Astrocyte (in vitro differentiated cells and primary cell): ENCODE results near the gene DDX23. TPM values are rescaled to one million over a fixed set of nuclear protein-coding genes. Genes with fewer than 3 reads are reported as not detected.

Source experiments
- DNase-seq: peaks from one replicate; pipeline ENCODE4 v3.0.0-alpha.2; 2010; ENCODE audit warnings: low read depth
- FAIRE-seq: peaks from 2 replicates; lab custom pipeline; 2011; peaks lifted over from hg19 to GRCh38; lab: Jason Lieb, UNC
- H2AFZ ChIP-seq: 2 replicates; pipeline ENCODE4 v1.6.0; 2012; ENCODE audit warnings: low read depth, low read length, inconsistent platforms
- H3K27ac ChIP-seq: 2 replicates; pipeline ENCODE4 v1.5.1; 2011; ENCODE audit warnings: low read depth, low read length, inconsistent platforms
- H3K27me3 ChIP-seq: 2 replicates; pipeline ENCODE4 v1.6.0; 2011; ENCODE audit warnings: low read length, inconsistent platforms; ENCODE audit not compliant: insufficient read depth
- H3K36me3 ChIP-seq: 2 replicates; pipeline ENCODE4 v1.5.1; 2011; ENCODE audit warnings: low read length, inconsistent platforms; ENCODE audit not compliant: insufficient read depth
- H3K4me1 ChIP-seq: 2 replicates; pipeline ENCODE4 v1.5.1; 2011; ENCODE audit warnings: low read length, inconsistent platforms; ENCODE audit not compliant: insufficient read depth
- H3K4me2 ChIP-seq: 2 replicates; pipeline ENCODE4 v1.6.0; 2012; ENCODE audit warnings: low read length, inconsistent platforms
- H3K4me3 ChIP-seq: 2 replicates; pipeline ENCODE4 v1.5.1; 2011; ENCODE audit warnings: low read depth, mild to moderate bottlenecking, low read length, inconsistent platforms; ENCODE audit not compliant: insufficient read depth
- H3K79me2 ChIP-seq: 2 replicates; pipeline ENCODE4 v1.6.0; 2012; ENCODE audit warnings: mild to moderate bottlenecking, low read length, inconsistent platforms; ENCODE audit not compliant: insufficient read depth
- H3K9ac ChIP-seq: 2 replicates; pipeline ENCODE4 v1.6.0; 2012; ENCODE audit warnings: mild to moderate bottlenecking, low read length, inconsistent platforms
- H3K9me3 ChIP-seq: 2 replicates; pipeline ENCODE4 v1.5.1; 2012; ENCODE audit warnings: low read depth, mild to moderate bottlenecking, low read length, inconsistent platforms; ENCODE audit not compliant: insufficient read depth
- H4K20me1 ChIP-seq: 2 replicates; pipeline ENCODE4 v1.6.0; 2012; ENCODE audit warnings: low read length, inconsistent platforms; ENCODE audit not compliant: insufficient read depth
- H3K27ac Mint-ChIP-seq: one replicate; pipeline ENCODE4 v1.8.0; 2021; ENCODE audit warnings: mild to moderate bottlenecking, mixed read lengths; ENCODE audit not compliant: unreplicated experiment
- H3K27me3 Mint-ChIP-seq: one replicate; pipeline ENCODE4 v1.8.0; 2021; ENCODE audit warnings: low read depth, mixed read lengths; ENCODE audit not compliant: unreplicated experiment
- H3K36me3 Mint-ChIP-seq: one replicate; pipeline ENCODE4 v1.8.0; 2021; ENCODE audit warnings: low read depth, mixed read lengths; ENCODE audit not compliant: unreplicated experiment
- H3K4me1 Mint-ChIP-seq: one replicate; pipeline ENCODE4 v1.8.0; 2021; ENCODE audit warnings: low read depth, mixed read lengths; ENCODE audit not compliant: unreplicated experiment
- H3K4me3 Mint-ChIP-seq: one replicate; pipeline ENCODE4 v1.8.0; 2021; ENCODE audit warnings: mild to moderate bottlenecking, moderate library complexity, mixed read lengths; ENCODE audit not compliant: unreplicated experiment
- H3K9me3 Mint-ChIP-seq: one replicate; pipeline ENCODE4 v1.8.0; 2021; ENCODE audit warnings: mild to moderate bottlenecking, mixed read lengths; ENCODE audit not compliant: unreplicated experiment
- CTCF ChIP-seq: IDR thresholded peaks from 2 replicates; pipeline ENCODE4 v1.5.1; 2011; ENCODE audit warnings: low read depth, mild to moderate bottlenecking, inconsistent platforms, low read length, moderate library complexity; ENCODE audit not compliant: insufficient read depth
- EZH2 ChIP-seq: IDR thresholded peaks from 2 replicates; pipeline ENCODE4 v1.6.1; 2012; ENCODE audit warnings: mild to moderate bottlenecking, low read length, inconsistent platforms; ENCODE audit not compliant: insufficient read depth
- total RNA-seq: library from RNA; stranded (reverse); gene quantifications from 2 replicates; pipeline ENCODE4 v1.2.1, GENCODE V29; 2021

Gene DDX23
- total RNA-seq, 1 donor from 2014 or later: 77.1 TPM

- FAIRE-seq (no peak), DNase-seq (no peak)
- H2AFZ ChIP-seq: no peak overlapping the region
- H3K36me3 ChIP-seq: no peaks in the 10 kb centered on the region
- peaks cover 8% of the 10 kb centered on the region for H3K4me1 ChIP-seq
- Mint-ChIP-seq H3K36me3 (no peaks in the 10 kb centered on the region), H3K27ac (no peak overlapping the region), H3K4me3 (no peak overlapping the region), H3K9me3 (no peaks in the 10 kb centered on the region), H3K27me3 (peaks cover 23% of the 10 kb centered on the region), H3K4me1 (peaks cover 2% of the 10 kb centered on the region)
- no peak overlapping the region for H3K27ac ChIP-seq
- no peak overlapping the region for H3K9ac ChIP-seq
- H3K4me2 ChIP-seq: no peak overlapping the region
- H4K20me1 ChIP-seq: no peaks in the 10 kb centered on the region
- TF ChIP-seq CTCF (no peak), EZH2 (no peak)
- H3K27me3 ChIP-seq: peaks cover 13% of the 10 kb centered on the region
- no peak overlapping the region for H3K4me3 ChIP-seq
- no peaks in the 10 kb centered on the region for H3K9me3 ChIP-seq
- H3K79me2 ChIP-seq: no peaks in the 10 kb centered on the region
Observed at GRCh38 chr12:48869191-48869590, 17.2 kb upstream of the DDX23 start.

- H3K9me3 Mint-ChIP-seq: no peaks in the 10 kb centered on the region
- FAIRE-seq (no peak), DNase-seq (no peak)
- Histone ChIP-seq H3K79me2 (no peaks in the 10 kb centered on the region), H2AFZ (no peak overlapping the region), H3K27ac (no peak overlapping the region), H3K4me1 (peaks cover 8% of the 10 kb centered on the region), H4K20me1 (no peaks in the 10 kb centered on the region), H3K27me3 (peaks cover 21% of the 10 kb centered on the region), H3K4me3 (no peak overlapping the region), H3K4me2 (no peak overlapping the region), H3K9me3 (no peaks in the 10 kb centered on the region), H3K36me3 (no peaks in the 10 kb centered on the region), H3K9ac (no peak overlapping the region)
- H3K27me3 Mint-ChIP-seq: peaks cover 27% of the 10 kb centered on the region
- H3K27ac Mint-ChIP-seq: no peak overlapping the region
- no peaks in the 10 kb centered on the region for H3K36me3 Mint-ChIP-seq
- no peak overlapping the region for H3K4me3 Mint-ChIP-seq
- peaks cover 2% of the 10 kb centered on the region for H3K4me1 Mint-ChIP-seq
- TF ChIP-seq EZH2: no peak
- no peak for TF ChIP-seq CTCF
Observed at GRCh38 chr12:48868451-48868850, 16.5 kb upstream of the DDX23 start.

GRCh38 chr12:48866052-48866711 is 14.2 kb upstream of the DDX23 start:
- no peak overlapping the region for H3K27ac ChIP-seq
- peak overlapping the region; percentile 90 for H3K4me3 Mint-ChIP-seq
- H4K20me1 ChIP-seq: no peaks in the 10 kb centered on the region
- DNase-seq (no peak), FAIRE-seq (no peak)
- H3K9me3 ChIP-seq: no peaks in the 10 kb centered on the region
- H3K27ac Mint-ChIP-seq: peak overlapping the region; percentile 58
- H3K4me1 Mint-ChIP-seq: peaks cover 2% of the 10 kb centered on the region
- H3K4me3 ChIP-seq: peak overlapping the region; percentile 66
- H3K4me1 ChIP-seq: peaks cover 8% of the 10 kb centered on the region
- TF ChIP-seq CTCF: no peak
- TF ChIP-seq EZH2: no peak
- no peaks in the 10 kb centered on the region for H3K79me2 ChIP-seq
- no peaks in the 10 kb centered on the region for H3K9me3 Mint-ChIP-seq
- H3K27me3 ChIP-seq: peaks cover 37% of the 10 kb centered on the region
- H2AFZ ChIP-seq: peak overlapping the region; percentile 57
- no peak overlapping the region for H3K9ac ChIP-seq
- no peaks in the 10 kb centered on the region for H3K36me3 ChIP-seq
- peak overlapping the region; percentile 88 for H3K4me2 ChIP-seq
- peaks cover 28% of the 10 kb centered on the region for H3K27me3 Mint-ChIP-seq
- peaks cover 4% of the 10 kb centered on the region for H3K36me3 Mint-ChIP-seq
